ENCODE measurements around the gene MAGEB17. TPM values are rescaled to one million over a fixed set of nuclear protein-coding genes. Genes with fewer than 3 reads are reported as not detected.
"Not testable (repeated sequence)": the region's sequence is repeated elsewhere in the genome, so short reads cannot be mapped to it uniquely, and the experiment has no call there.

The MAGEB17 gene
- total RNA-seq, 1 donor from 2014 or later, result not detected

DNA sequence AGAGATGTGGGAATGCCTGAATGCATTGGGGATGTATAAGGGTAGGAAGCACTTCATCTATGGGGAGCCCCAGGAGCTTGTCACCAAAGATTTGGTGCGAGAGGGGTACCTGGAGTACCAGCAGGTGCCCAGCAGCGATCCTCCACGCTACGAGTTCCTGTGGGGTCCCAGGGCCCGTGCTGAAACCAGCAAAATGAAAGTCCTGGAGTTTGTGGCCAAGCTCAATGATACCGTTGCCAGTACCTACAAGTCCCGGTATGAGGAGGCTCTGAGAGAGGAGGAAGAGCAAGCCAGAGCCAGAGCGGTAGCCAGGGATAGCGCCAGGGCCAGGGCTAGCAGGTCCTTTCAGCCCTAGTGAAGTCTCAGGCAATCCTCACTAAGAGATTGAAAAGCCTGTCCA, 3.8 kb downstream of the MAGEB17 start:
- H3K4me3 Mint-ChIP-seq, result no peak overlapping the region
- intact Hi-C loops (cut with micrococcal nuclease), result no loop called here
- no peak overlapping the region for H3K27ac Mint-ChIP-seq
- no peak for DNase-seq
- no peak for ATAC-seq (ENCODE audit: low read depth)
- ChIA-PET CTCF (no interaction called here), POLR2A (no interaction called here)
- H3K36me3 Mint-ChIP-seq (ENCODE audit: low read depth), result no peaks in the 10 kb centered on the region
- H3K4me1 Mint-ChIP-seq, result no peaks in the 10 kb centered on the region
- no peak for TF ChIP-seq CTCF (IDR thresholded peaks at IDR 0.05)
- H3K9me3 Mint-ChIP-seq, result no peaks in the 10 kb centered on the region
- H3K27me3 Mint-ChIP-seq, result peaks cover 3% of the 10 kb centered on the region

DNA sequence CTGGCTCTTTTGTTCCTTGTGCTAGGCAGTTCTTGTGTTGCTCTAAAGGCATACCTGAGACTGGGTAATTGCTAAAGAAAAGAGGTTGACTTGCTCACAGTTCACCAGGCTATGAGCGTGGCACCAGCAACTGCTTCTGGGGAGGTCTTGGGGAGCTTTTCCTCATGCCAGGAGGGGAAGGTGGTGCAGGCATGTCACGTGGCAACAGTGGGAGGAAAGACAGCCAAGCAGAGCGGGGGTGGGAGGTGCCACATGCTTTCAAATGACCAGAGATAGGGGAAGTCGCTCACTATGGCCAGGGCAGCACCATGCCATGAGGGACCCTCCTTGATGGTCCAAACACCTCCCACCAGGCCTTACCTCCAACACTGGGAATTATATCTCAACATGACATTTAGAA, 4.7 kb downstream of the MAGEB17 start:
- no peaks in the 10 kb centered on the region for H3K36me3 Mint-ChIP-seq (ENCODE audit: low read depth)
- H3K4me3 Mint-ChIP-seq, result no peak overlapping the region
- ChIA-PET POLR2A (no interaction called here), CTCF (no interaction called here)
- H3K27ac Mint-ChIP-seq, result no peak overlapping the region
- intact Hi-C loops (cut with micrococcal nuclease), result no loop called here
- peaks cover 3% of the 10 kb centered on the region for H3K27me3 Mint-ChIP-seq
- H3K9me3 Mint-ChIP-seq, result no peaks in the 10 kb centered on the region
- no peak for TF ChIP-seq CTCF (IDR thresholded peaks at IDR 0.05)
- DNase-seq (no peak), ATAC-seq (ENCODE audit: low read depth) (no peak)
- no peaks in the 10 kb centered on the region for H3K4me1 Mint-ChIP-seq

- Mint-ChIP-seq H3K27me3 (peaks cover 3% of the 10 kb centered on the region), H3K27ac (no peak overlapping the region), H3K9me3 (no peaks in the 10 kb centered on the region), H3K4me3 (no peak overlapping the region), H3K36me3 (ENCODE audit: low read depth) (no peaks in the 10 kb centered on the region), H3K4me1 (peaks cover 3% of the 10 kb centered on the region)
- DNase-seq, result no peak
- POLR2A ChIA-PET, result no interaction called here
- CTCF ChIA-PET, result no interaction called here
- intact Hi-C loops (cut with micrococcal nuclease), result no loop called here
- ATAC-seq (ENCODE audit: low read depth), result no peak
- TF ChIP-seq CTCF (IDR thresholded peaks at IDR 0.05), result no peak
Observed at GRCh38 chrX:16172391-16172790, 5.1 kb downstream of the MAGEB17 start.

GRCh38 chrX:16175329-16176061, 8.2 kb downstream of the MAGEB17 start:
- ATAC-seq (ENCODE audit: low read depth) (no peak), DNase-seq (no peak)
- POLR2A ChIA-PET, result no interaction called here
- Mint-ChIP-seq H3K27ac (no peak overlapping the region), H3K4me1 (peaks cover 5% of the 10 kb centered on the region), H3K4me3 (no peak overlapping the region), H3K9me3 (no peaks in the 10 kb centered on the region), H3K27me3 (peaks cover 3% of the 10 kb centered on the region), H3K36me3 (ENCODE audit: low read depth) (no peaks in the 10 kb centered on the region)
- no peak for TF ChIP-seq CTCF (IDR thresholded peaks at IDR 0.05)
- intact Hi-C loops (cut with micrococcal nuclease), result no loop called here
- CTCF ChIA-PET, result no interaction called here

GRCh38 chrX:16177260-16177659, 10.0 kb downstream of the MAGEB17 start:
- Mint-ChIP-seq H3K27me3 (peaks cover 3% of the 10 kb centered on the region), H3K9me3 (no peaks in the 10 kb centered on the region), H3K27ac (no peak overlapping the region), H3K36me3 (ENCODE audit: low read depth) (no peaks in the 10 kb centered on the region), H3K4me1 (peaks cover 5% of the 10 kb centered on the region), H3K4me3 (no peak overlapping the region)
- POLR2A ChIA-PET, result no interaction called here
- CTCF ChIA-PET, result no interaction called here
- no peak for ATAC-seq (ENCODE audit: low read depth)
- no peak for TF ChIP-seq CTCF (IDR thresholded peaks at IDR 0.05)
- intact Hi-C loops (cut with micrococcal nuclease), result no loop called here
- no peak for DNase-seq

- H3K27ac Mint-ChIP-seq; H3K27me3 Mint-ChIP-seq; DNase-seq; CTCF ChIA-PET; intact Hi-C loops (cut with micrococcal nuclease); H3K4me1 Mint-ChIP-seq; ATAC-seq (ENCODE audit: low read depth); POLR2A ChIA-PET; H3K4me3 Mint-ChIP-seq; H3K9me3 Mint-ChIP-seq; H3K36me3 Mint-ChIP-seq (ENCODE audit: low read depth): not testable (repeated sequence)
Observed at GRCh38 chrX:16183843-16184242, 16.6 kb downstream of the MAGEB17 start.
